Suppressor macrophage treated with lipopolysaccharide for 1 hour (primary cell): Measurements from ENCODE around the gene RIMKLB.
"Not testable (repeated sequence)": the region's sequence is repeated elsewhere in the genome, so short reads cannot be mapped to it uniquely, and the experiment has no call there.

Experiments used
- DNase-seq, 3 donors: peaks; one replicate each; pipeline ENCODE4 v3.0.0-alpha.2; 2020 to 2022

Gene RIMKLB

GRCh38 chr12:8779862-8780261 lies 82.1 kb downstream of the RIMKLB start:
- DNase-seq, result peak in 1 of 3 donors; percentile 1

DNA sequence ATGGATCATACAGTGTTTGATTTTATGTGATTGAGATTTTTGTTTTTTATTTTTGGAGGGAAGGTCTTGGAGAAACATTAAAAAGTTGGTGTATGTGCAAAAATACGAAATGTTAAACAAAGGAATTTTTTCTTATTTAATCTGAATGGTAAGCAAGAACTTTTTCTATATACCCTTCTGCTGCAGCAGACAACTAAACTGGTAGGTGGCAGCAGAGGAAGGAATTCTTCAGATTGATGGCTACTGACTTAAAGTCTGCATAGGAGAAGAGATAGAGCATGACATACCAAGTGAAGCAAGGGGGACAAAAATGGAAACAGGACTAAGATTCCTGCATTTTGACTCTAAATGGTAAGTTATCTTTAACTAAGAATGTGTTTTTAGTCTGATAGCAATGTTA lies 82.6 kb downstream of the RIMKLB start:
- peak; percentile 29 to 51 (median 44) for DNase-seq

DNA sequence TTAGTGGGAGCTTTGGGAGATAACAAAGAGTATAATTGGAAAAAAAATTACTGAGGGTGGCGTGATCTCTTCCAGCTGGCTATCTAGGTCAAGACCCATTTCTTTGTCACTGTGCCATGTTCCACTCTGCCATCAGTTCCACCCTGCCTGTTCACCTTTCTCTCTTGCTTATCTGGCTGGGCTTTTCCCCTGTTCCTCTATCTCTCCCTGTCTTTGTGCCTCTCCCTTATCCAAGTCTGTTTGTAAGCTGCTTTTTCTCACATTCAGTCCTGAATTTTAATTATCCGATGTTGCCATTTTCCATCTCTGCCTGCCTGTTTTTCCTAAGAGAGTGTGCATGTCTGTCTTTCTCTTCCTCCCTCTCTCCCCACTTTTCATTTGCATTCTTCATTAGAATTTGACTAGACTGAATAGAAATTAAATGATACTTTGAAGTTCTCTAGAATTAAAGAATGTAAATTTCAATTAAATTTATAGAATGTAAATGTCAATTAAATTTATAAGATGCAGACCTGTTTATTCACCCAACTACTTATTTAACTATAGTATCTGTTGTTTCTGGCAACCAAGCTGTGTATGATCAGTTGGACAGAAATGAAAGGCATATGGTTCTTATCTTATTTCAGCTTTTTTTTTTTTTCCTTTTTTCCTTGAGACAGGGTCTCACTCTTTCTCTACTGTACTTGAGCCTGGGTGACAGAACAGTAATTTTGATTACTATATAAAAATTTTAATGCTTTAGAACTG lies 83.8 kb downstream of the RIMKLB start:
- DNase-seq, result no peak

GRCh38 chr12:8784290-8784888 lies 86.6 kb downstream of the RIMKLB start:
- no peak for DNase-seq

DNA sequence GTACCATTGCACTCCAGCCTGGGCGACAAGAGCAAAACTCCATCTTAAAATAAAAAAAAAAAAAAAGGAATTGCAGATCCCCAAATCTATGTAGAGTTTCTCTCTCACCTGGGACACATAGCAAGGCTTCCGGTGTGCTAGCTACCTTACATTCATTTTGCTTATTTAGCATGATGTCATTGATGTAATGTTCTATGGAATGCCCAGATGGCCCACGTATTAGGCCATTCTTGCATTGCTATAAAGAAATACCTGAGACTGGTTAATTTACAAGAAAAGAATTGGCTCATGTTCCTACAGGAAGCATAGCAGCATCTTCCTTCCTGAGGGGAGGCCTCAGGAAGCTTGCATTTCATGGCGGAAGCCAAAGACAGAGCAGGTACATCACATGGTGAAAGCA lies 87.7 kb downstream of the RIMKLB start:
- DNase-seq, result no peak

GRCh38 chr12:8787206-8787605 lies 89.4 kb downstream of the RIMKLB start:
- DNase-seq, result not testable (repeated sequence)

DNA sequence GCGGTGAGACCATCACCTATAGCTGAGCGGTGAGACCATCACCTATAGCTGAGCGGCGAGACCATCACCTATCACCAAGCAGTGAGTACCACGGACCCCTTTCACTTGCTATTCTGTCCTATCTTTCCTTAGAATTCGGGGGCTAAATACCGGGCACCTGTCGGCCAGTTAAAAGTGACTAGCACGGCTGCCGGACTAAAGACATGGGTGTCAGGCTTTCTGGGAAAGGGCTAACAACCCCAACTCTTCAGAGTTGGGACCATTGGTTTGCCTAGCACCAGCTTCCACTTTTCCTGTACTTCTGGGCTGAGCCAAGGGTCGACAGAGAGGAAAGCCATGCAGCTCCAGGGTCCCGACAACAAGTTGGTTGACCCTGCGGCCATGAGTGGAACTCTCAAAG lies 90.9 kb downstream of the RIMKLB start:
- DNase-seq, result not testable (repeated sequence)

- not testable (repeated sequence) for DNase-seq
Measured at GRCh38 chr12:8789341-8790013, 91.7 kb downstream of the RIMKLB start.

GRCh38 chr12:8793226-8793625 lies 95.4 kb downstream of the RIMKLB start:
- DNase-seq, result peak; percentile 31 to 46 (median 34)

- DNase-seq, result not testable (repeated sequence)
Measured at GRCh38 chr12:8794611-8795010, 96.8 kb downstream of the RIMKLB start.

DNA sequence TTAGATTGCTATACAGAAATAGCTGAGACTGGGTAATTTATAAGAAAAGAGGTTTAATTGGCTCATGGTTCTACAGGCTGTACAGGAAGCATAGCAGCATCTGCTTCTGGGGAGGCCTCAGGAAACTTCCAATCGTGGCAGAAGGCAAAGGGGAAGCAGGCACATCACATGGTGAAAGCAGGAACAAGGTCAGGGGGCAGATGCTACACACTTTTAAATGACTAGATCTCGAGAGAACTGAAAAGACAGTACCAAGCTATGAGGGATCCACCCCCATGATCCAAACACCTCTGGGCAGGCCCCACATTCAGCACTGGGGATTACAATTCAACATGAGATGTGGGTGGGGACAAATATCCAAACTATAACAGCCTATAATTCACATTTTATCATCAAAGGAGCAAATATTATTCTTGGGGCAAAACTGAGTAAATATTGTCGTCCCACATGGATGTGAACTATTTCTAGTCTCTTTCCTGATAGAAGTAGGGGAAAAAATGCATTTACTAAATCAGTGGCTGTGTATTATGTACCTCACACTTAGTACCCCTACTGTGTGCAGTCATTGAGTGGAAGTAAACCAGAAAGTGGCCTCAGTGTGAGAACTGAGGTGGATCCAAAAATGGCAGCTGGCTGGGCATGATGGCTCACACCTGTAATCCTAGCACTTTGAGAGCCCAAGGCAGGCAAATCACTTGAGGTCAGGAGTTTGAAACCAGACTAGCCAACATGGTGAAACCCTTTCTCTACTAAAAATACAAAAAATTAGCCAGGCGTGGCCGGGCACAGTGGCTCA lies 99.2 kb downstream of the RIMKLB start:
- no peak for DNase-seq

DNA sequence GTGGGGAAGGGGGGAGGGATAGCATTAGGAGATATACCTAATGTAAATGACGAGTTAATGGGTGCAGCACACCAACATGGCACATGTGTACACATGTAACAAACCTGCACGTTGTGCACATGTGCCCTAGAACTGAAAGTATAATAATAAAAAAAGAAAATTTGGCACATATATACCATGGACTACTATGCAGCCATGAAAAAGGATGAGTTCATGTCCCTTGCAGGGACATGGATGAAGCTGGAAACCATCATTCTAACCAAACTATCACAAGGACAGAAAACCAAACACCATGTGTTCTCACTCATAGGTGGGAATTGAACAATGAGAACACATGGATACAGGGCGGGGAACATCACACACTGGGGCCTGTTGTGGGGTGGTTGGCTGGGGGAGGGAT lies 103.4 kb downstream of the RIMKLB start:
- DNase-seq, result not testable (repeated sequence)

- DNase-seq, result not testable (repeated sequence)
Measured at GRCh38 chr12:8804833-8805232, 107.0 kb downstream of the RIMKLB start.

GRCh38 chr12:8805487-8805886 lies 107.7 kb downstream of the RIMKLB start:
- DNase-seq, result not testable (repeated sequence)

DNA sequence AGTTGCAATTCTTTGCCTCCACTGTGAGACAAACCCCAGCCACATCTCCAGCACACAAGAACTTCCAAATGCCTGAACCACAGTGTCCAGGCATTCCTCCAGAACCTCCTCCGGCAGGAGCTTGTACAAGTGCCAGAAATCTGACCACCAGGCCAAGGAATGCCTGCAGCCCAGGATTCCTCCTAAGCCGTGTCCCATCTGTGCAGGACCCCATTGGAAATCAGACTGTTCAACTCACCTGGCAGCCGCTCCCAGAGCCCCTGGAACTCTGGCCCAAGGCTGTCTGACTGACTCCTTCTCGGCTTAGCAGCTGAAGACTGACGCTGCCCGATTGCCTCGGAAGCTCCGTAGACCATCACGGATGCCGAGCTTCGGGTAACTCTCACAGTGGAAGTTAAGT lies 109.3 kb downstream of the RIMKLB start:
- not testable (repeated sequence) for DNase-seq

GRCh38 chr12:8810112-8810511 lies 112.3 kb downstream of the RIMKLB start:
- not testable (repeated sequence) for DNase-seq

DNA sequence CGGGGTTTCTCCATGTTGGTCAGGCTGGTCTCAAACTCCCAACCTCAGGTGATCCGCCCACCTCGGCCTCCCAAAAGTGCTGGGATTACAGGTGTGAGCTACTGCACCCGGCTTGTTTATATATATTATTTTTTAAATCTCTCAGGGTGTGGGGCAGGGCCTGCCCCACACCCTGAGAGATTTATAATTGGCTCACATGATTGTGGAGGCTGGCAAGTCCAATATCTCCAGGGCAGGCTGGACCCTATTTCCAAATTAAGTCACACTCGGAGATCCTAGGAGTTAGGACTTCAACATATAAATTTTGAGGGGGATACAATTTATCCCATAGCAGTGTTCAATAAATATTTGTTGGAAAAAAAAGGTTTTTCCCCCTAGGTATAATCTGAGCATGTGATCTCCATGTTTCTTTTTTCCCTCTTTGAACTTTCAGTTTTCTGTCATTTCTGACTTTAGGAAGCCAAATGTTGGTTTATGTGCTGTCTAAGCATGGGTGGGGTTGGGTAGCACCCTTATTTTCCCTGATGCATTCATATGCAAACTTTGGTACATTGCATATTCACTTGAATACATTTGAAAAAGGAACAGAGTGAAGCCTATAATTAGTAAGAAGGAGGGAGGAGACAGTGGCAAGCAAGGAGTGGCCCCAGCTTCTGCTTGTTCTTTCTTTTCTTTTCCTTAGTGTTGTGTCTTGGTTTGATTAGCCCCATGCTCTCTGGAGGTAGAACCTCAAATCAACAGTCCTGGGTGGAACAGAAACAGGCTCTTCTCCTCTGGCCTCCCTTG lies 116.0 kb downstream of the RIMKLB start:
- peak in 2 of 3 donors; percentile 11 to 40 for DNase-seq

DNA sequence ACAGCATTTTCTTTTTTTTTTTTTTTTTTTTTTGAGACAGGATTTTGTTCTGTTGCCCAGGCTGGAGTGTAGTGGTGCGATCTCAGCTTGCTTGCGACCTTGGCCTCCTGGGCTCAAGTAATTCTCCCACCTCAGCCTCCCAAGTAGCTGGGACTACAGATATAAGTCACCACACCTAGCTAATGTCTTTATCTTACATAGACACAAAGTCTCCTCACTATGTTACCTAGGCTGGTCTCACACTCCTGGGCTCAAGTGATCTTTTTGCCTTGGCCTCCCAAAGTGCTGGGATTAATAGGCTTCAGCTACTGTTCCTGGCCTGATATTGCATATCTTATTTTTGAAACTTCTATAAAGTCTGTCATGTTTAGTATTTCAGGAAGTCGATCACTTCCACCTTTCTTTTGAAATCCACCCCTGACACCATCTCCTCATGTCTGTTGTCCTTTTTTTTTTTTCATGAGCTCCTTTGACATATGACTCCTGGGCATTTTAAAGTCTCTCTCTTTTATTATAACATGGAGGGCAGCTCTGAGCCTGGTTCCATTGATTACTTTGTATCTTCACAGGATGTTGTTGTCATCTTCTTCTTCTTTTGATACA lies 118.8 kb downstream of the RIMKLB start:
- peak; percentile 26 to 38 (median 33) for DNase-seq

- DNase-seq, result no peak
Measured at GRCh38 chr12:8817856-8818255, 120.1 kb downstream of the RIMKLB start.

GRCh38 chr12:8818526-8818925 lies 120.7 kb downstream of the RIMKLB start:
- DNase-seq, result no peak

DNA sequence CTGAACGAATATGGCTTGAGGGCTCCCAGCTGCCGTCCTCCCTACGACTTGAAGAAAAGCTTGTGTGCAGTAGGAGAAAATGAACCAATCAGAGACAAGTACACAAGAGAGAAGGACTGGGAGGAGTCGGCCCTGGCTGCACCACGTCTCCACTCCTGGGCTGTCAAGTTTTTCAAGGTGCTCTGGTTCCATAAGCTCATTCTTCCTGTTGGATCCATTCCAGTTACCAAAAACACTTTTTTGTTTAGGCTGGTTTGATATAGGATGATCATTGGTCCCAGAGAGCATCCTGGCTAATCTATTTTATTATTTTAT lies 121.8 kb downstream of the RIMKLB start:
- DNase-seq, result no peak
